SK-N-SH (cell line): ENCODE measurements around the gene MTAP. TPM values are rescaled to one million over a fixed set of nuclear protein-coding genes. Genes with fewer than 3 reads are reported as not detected.

ENCODE experiments used
- CTCF ChIA-PET: fragments of 300-600, 350-600 bp; formaldehyde crosslinking; extraction: SDS; loops from one replicate; lab custom pipeline; 2021; lab: Yijun Ruan, JAX
- POLR2A ChIA-PET: fragments of 350-600 bp; sonication (Branson Sonifier 250); formaldehyde crosslinking; extraction: SDS; loops from one replicate; lab custom pipeline; 2020; ENCODE audit warnings: antibody characterized with exemption, inconsistent platforms; lab: Yijun Ruan, JAX
- DNase-seq: peaks from one replicate; pipeline ENCODE4 v3.0.0; 2012
- H2AFZ ChIP-seq: fragments of 200-600 bp; sonication (generic); 2 replicates; pipeline ENCODE4 v1.8.1; 2016; ENCODE audit warnings: antibody characterized with exemption, mild to moderate bottlenecking, low read depth
- H3F3A ChIP-seq: fragments of 200-600 bp; sonication (generic); replicated peaks from 2 replicates; pipeline ENCODE3; 2016; ENCODE audit warnings: antibody characterized with exemption, mild to moderate bottlenecking; ENCODE audit not compliant: insufficient read depth
- H3K27ac ChIP-seq, 2 experiments: fragments of 200-500 bp in 1 of 2; fragments of 200-600 bp in 1 of 2; sonication (Bioruptor generic) in 1 of 2; sonication (generic), shearing (Covaris generic) in 1 of 2; 2 replicates each; pipeline versions ENCODE4 v1.5.1 to v1.6.1; 2014 to 2016; ENCODE audit warnings: low read depth in 2 of 2, inconsistent platforms in 1 of 2, low read length in 1 of 2, mild to moderate bottlenecking in 1 of 2, mixed read lengths in 1 of 2
- H3K27me3 ChIP-seq: fragments of 200-600 bp; sonication (generic), shearing (Covaris generic); 2 replicates; pipeline ENCODE4 v1.6.1; 2016; ENCODE audit warnings: mixed run types; ENCODE audit not compliant: insufficient read depth
- H3K36me3 ChIP-seq, 2 experiments: fragments of 200-500 bp in 1 of 2; fragments of 200-600 bp in 1 of 2; sonication (Bioruptor generic) in 1 of 2; sonication (generic) in 1 of 2; replicated peaks in 1 of 2; 2 replicates each; pipeline versions ENCODE3 to v1.5.1; 2014 to 2016; ENCODE audit warnings: low read length in 1 of 2, mild to moderate bottlenecking in 1 of 2; ENCODE audit not compliant: insufficient read depth in 2 of 2, control insufficient read depth in 1 of 2
- H3K4me1 ChIP-seq, 2 experiments: fragments of 200-500 bp in 1 of 2; fragments of 200-600 bp in 1 of 2; sonication (Bioruptor generic) in 1 of 2; sonication (generic), shearing (Covaris generic) in 1 of 2; 2 replicates each; pipeline versions ENCODE4 v1.5.1 to v1.6.1; 2014 to 2016; ENCODE audit warnings: low read depth in 1 of 2, low read length in 1 of 2, mixed run types in 1 of 2; ENCODE audit not compliant: insufficient read depth in 2 of 2, control insufficient read depth in 1 of 2
- H3K4me2 ChIP-seq: fragments of 200-600 bp; sonication (generic), shearing (Covaris generic); 2 replicates; pipeline ENCODE4 v1.6.1; 2017; ENCODE audit warnings: mixed run types
- H3K4me3 ChIP-seq, 2 experiments: fragments of 200-500 bp in 1 of 2; fragments of 200-600 bp in 1 of 2; sonication (Bioruptor generic) in 1 of 2; sonication (generic), shearing (Covaris generic) in 1 of 2; 2 replicates each; pipeline versions ENCODE4 v1.5.1 to v1.8.1; 2014 to 2016; ENCODE audit warnings: low read depth in 2 of 2, inconsistent platforms in 1 of 2, low read length in 1 of 2, mild to moderate bottlenecking in 1 of 2, mixed read lengths in 1 of 2, moderate library complexity in 1 of 2
- H3K79me2 ChIP-seq: fragments of 200-600 bp; sonication (generic); 2 replicates; pipeline ENCODE4 v1.8.1; 2017; ENCODE audit warnings: mild to moderate bottlenecking; ENCODE audit not compliant: insufficient read depth
- H3K9ac ChIP-seq: fragments of 200-600 bp; sonication (generic); 2 replicates; pipeline ENCODE4 v1.6.1; 2017; ENCODE audit warnings: mixed run types
- H3K9me2 ChIP-seq: fragments of 200-600 bp; sonication (generic); 2 replicates; pipeline ENCODE4 v1.6.1; 2017; ENCODE audit warnings: mixed run types
- H3K9me3 ChIP-seq: fragments of 200-600 bp; sonication (generic); 2 replicates; pipeline ENCODE4 v1.6.1; 2017; ENCODE audit warnings: mixed run types, mild to moderate bottlenecking, moderate library complexity
- H4K20me1 ChIP-seq: fragments of 200-600 bp; sonication (generic); 2 replicates; pipeline ENCODE4 v1.6.1; 2017; ENCODE audit warnings: mild to moderate bottlenecking, mixed run types; ENCODE audit not compliant: insufficient read depth
- FOSL2 ChIP-seq: IDR thresholded peaks from 2 replicates; pipeline ENCODE4 v1.4.0; 2012; ENCODE audit warnings: low read depth, mild to moderate bottlenecking, moderate library complexity, borderline replicate concordance
- FOXM1 ChIP-seq: IDR thresholded peaks from 2 replicates; pipeline ENCODE4 v1.4.0; 2012; ENCODE audit warnings: low read depth, mild to moderate bottlenecking
- GATA2 ChIP-seq: sonication (generic); formaldehyde crosslinking; IDR thresholded peaks from 2 replicates; pipeline ENCODE4 v1.5.0; 2020; ENCODE audit warnings: mild to moderate bottlenecking, missing genetic modification reagents
- JUND ChIP-seq: IDR thresholded peaks from 2 replicates; pipeline ENCODE4 v1.4.0; 2012
- MXI1 ChIP-seq: IDR thresholded peaks from 2 replicates; pipeline ENCODE4 v1.6.1; 2012; ENCODE audit warnings: mild to moderate bottlenecking, low read depth, low read length, improper control_type of control experiment
- NRF1 ChIP-seq: IDR thresholded peaks from 2 replicates; pipeline ENCODE4 v1.6.1; 2012; ENCODE audit warnings: low read depth, mild to moderate bottlenecking, low read length
- PBX3 ChIP-seq: IDR thresholded peaks from 2 replicates; pipeline ENCODE4; 2012
- POLR2AphosphoS5 ChIP-seq: IDR thresholded peaks from 2 replicates; pipeline ENCODE4 v1.6.1; 2012; ENCODE audit warnings: low read depth, low read length
- RCOR1 ChIP-seq: fragments of 150-350 bp; IDR thresholded peaks from 2 replicates; pipeline ENCODE4 v1.6.1; 2017; ENCODE audit warnings: antibody characterized with exemption, low read length
- SIN3A ChIP-seq: IDR thresholded peaks from 2 replicates; pipeline ENCODE4 v1.6.1; 2012; ENCODE audit warnings: low read depth, mild to moderate bottlenecking, low read length, moderate library complexity, borderline replicate concordance
- SMC3 ChIP-seq: IDR thresholded peaks from 2 replicates; pipeline ENCODE4 v1.6.1; 2012; ENCODE audit warnings: low read depth, low read length, improper control_type of control experiment
- TAF1 ChIP-seq: IDR thresholded peaks from 2 replicates; pipeline ENCODE4 v1.6.1; 2012; ENCODE audit warnings: low read depth, mild to moderate bottlenecking, low read length, moderate library complexity, borderline replicate concordance
- TCF12 ChIP-seq: IDR thresholded peaks from 2 replicates; pipeline ENCODE4 v1.4.0; 2012
- USF2 ChIP-seq: fragments of 150-350 bp; IDR thresholded peaks from 2 replicates; pipeline ENCODE4 v1.6.1; 2017; ENCODE audit warnings: antibody characterized with exemption, low read length, low read depth, borderline replicate concordance
- ZBTB33 ChIP-seq: IDR thresholded peaks from 2 replicates; pipeline ENCODE4 v1.4.0; 2012; ENCODE audit warnings: low read depth, borderline replicate concordance
- WGBS: methylation state at CpG from one replicate; pipeline ENCODE4 v1.1.6; 2017; ENCODE audit warnings: low lambda C conversion rate; 5-methylcytosine and 5-hydroxymethylcytosine counted together
- polyA plus RNA-seq, 3 experiments: library from polyadenylated mRNA; depleted of rRNA; stranded (reverse); fragments of >200 nt; gene quantifications; 2 replicates each; pipeline ENCODE4 v1.2.3, GENCODE V29; 2012
- TF ChIP-seq, protein P1 (sequence below): IDR thresholded peaks from 2 replicates; pipeline ENCODE4 v1.4.0; 2012; ENCODE audit warnings: low read depth
- TF ChIP-seq, protein P2 (sequence below): IDR thresholded peaks from 2 replicates; pipeline ENCODE4 v1.6.1; 2012; ENCODE audit warnings: mild to moderate bottlenecking, low read depth, low read length, moderate library complexity
- TF ChIP-seq, protein P3 (sequence below): IDR thresholded peaks from 2 replicates; pipeline ENCODE4 v1.4.0; 2012; ENCODE audit warnings: low read depth, borderline replicate concordance

The MTAP gene
- polyA plus RNA-seq, 1 of the 3 experiments (the other 2 are of a cell fraction), result 9.8 TPM

DNA sequence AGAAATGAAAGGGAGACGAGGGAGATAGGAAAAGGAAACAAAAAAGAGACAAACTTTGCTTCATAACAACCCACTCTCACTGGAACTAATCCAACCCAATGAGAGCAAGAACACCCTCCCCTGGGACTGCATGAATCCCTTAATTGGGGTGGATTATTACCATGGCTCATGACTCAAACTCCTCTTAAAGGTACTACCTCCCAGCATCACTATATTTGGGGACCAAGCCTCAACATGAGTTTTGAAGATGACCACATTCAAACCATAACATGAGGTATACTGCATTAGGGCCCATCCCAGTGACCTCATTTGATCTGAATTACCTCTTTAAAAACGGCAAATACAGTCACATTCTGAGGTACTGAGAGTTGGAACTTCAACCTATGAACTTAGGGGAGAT lies 8.0 kb downstream of the MTAP start:
- no peak overlapping the region for H3K4me3 ChIP-seq
- H3K27me3 ChIP-seq, result no peaks in the 10 kb centered on the region
- H3K36me3 ChIP-seq, result peaks cover 8 to 26% of the 10 kb centered on the region in 2 experiments
- H3F3A ChIP-seq, result peaks cover 12% of the 10 kb centered on the region
- no peak overlapping the region for H3K9ac ChIP-seq
- ChIA-PET POLR2A (no interaction called here), CTCF (interaction anchor here (5.4 to 9.4 kb wide), 2 partner anchors 199 to 228 kb away, joined by 100 to 109 read pairs; partner anchors contain the start of gene CDKN2B)
- H3K9me3 ChIP-seq, result no peaks in the 10 kb centered on the region
- H2AFZ ChIP-seq, result no peak overlapping the region
- TF ChIP-seq SIN3A (no peak), MXI1 (no peak), TAF1 (no peak), FOXM1 (no peak), FOSL2 (no peak), NRF1 (no peak), POLR2AphosphoS5 (no peak), JUND (no peak), ZBTB33 (no peak), TCF12 (no peak), SMC3 (no peak), RCOR1 (no peak), PBX3 (no peak), GATA2 (CRISPR knock-in tag) (no peak), USF2 (no peak)
- TF ChIP-seq, protein P1, sequence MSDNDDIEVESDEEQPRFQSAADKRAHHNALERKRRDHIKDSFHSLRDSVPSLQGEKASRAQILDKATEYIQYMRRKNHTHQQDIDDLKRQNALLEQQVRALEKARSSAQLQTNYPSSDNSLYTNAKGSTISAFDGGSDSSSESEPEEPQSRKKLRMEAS, result no peak
- TF ChIP-seq, protein P2, sequence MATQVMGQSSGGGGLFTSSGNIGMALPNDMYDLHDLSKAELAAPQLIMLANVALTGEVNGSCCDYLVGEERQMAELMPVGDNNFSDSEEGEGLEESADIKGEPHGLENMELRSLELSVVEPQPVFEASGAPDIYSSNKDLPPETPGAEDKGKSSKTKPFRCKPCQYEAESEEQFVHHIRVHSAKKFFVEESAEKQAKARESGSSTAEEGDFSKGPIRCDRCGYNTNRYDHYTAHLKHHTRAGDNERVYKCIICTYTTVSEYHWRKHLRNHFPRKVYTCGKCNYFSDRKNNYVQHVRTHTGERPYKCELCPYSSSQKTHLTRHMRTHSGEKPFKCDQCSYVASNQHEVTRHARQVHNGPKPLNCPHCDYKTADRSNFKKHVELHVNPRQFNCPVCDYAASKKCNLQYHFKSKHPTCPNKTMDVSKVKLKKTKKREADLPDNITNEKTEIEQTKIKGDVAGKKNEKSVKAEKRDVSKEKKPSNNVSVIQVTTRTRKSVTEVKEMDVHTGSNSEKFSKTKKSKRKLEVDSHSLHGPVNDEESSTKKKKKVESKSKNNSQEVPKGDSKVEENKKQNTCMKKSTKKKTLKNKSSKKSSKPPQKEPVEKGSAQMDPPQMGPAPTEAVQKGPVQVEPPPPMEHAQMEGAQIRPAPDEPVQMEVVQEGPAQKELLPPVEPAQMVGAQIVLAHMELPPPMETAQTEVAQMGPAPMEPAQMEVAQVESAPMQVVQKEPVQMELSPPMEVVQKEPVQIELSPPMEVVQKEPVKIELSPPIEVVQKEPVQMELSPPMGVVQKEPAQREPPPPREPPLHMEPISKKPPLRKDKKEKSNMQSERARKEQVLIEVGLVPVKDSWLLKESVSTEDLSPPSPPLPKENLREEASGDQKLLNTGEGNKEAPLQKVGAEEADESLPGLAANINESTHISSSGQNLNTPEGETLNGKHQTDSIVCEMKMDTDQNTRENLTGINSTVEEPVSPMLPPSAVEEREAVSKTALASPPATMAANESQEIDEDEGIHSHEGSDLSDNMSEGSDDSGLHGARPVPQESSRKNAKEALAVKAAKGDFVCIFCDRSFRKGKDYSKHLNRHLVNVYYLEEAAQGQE, result no peak
- TF ChIP-seq, protein P3, sequence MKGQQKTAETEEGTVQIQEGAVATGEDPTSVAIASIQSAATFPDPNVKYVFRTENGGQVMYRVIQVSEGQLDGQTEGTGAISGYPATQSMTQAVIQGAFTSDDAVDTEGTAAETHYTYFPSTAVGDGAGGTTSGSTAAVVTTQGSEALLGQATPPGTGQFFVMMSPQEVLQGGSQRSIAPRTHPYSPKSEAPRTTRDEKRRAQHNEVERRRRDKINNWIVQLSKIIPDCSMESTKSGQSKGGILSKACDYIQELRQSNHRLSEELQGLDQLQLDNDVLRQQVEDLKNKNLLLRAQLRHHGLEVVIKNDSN, result no peak
- TF ChIP-seq, all 33 proteins: peak for 0
- peaks cover 39% of the 10 kb centered on the region for H3K79me2 ChIP-seq
- no peaks in the 10 kb centered on the region for H3K9me2 ChIP-seq
- H3K4me2 ChIP-seq, result no peak overlapping the region
- no peak for DNase-seq
- peaks cover 3 to 4% of the 10 kb centered on the region in 2 experiments; a peak in 3 of 4 replicates for H3K4me1 ChIP-seq
- 53% methylated on average over 2 of the region's 2 CpGs for WGBS
- H4K20me1 ChIP-seq, result 0 out of 2 replicates have a peak, but pooled peaks cover 6% of the 10 kb centered on the region
- no peak overlapping the region for H3K27ac ChIP-seq
